Right atrium auricular region (tissue), 2 donors: ENCODE results near the gene OR52E2. TPM values are rescaled to one million over a fixed set of nuclear protein-coding genes. Genes with fewer than 3 reads are reported as not detected.

Experiments
- DNase-seq: peaks from one replicate; pipeline ENCODE4 v3.0.0-alpha.2; 2019; ENCODE audit warnings: low spot score
- H3K27ac ChIP-seq, 2 donors: fragments of 200-600 bp; sonication (generic); 1 replicate in 1 of 2; 2 replicates in 1 of 2; pipeline ENCODE4 v1.5.1; 2016 to 2019
- H3K27me3 ChIP-seq, 2 donors: fragments of 200-600 bp; sonication (generic); one replicate each; pipeline versions ENCODE4 v1.5.1 to v1.6.0; 2017 to 2019
- H3K36me3 ChIP-seq: fragments of 200-600 bp; sonication (generic); one replicate; pipeline ENCODE4 v1.5.1; 2016
- H3K4me1 ChIP-seq, 2 donors: fragments of 200-600 bp; sonication (generic); one replicate each; pipeline versions ENCODE4 v1.5.1 to v1.6.0; 2017 to 2019
- H3K4me3 ChIP-seq, 2 donors: fragments of 200-600 bp; sonication (generic); 1 replicate in 1 of 2; 2 replicates in 1 of 2; pipeline ENCODE4 v1.5.1; 2017 to 2019; ENCODE audit warnings: mild to moderate bottlenecking in 1 of 2, moderate library complexity in 1 of 2
- H3K9me3 ChIP-seq, 2 donors: fragments of 200-600 bp; sonication (generic); one replicate each; pipeline ENCODE4 v1.5.1; 2019
- total RNA-seq, 2 donors: library from RNA; depleted of rRNA; stranded (reverse); fragments of >200 nt; gene quantifications; one replicate each; pipeline ENCODE4 v1.1.0, GENCODE V29; 2016
- TF ChIP-seq, protein P1 (sequence below), 2 donors: fragments of 200-600 bp; sonication (generic); IDR thresholded peaks; one replicate each; pipeline ENCODE4 v1.5.1; 2019; ENCODE audit warnings: antibody characterized with exemption in 2 of 2

The OR52E2 gene
- total RNA-seq, 2 donors from 2014 or later = not detected

DNA sequence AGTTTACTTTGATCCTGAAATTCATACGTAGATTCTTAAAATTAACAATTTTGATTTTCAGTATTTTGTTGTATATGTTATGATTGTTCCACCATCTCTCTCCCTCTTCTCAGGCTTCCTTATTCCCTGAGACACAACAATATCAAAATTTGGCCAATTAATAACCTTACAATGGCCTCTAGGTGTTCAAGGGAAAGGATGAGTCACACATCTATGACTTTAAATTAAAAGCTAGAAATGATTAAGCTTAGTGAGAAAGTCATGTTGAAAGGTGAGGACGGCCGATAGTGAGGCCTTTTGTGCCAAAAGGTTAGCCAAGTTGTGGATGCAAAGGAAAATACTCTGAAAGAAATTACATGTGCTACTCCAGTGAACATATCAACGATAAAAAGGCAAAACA, 18.6 kb downstream of the OR52E2 start:
- Histone ChIP-seq H3K4me3 (no peak overlapping the region), H3K27me3 (no peaks in the 10 kb centered on the region), H3K4me1 (no peaks in the 10 kb centered on the region), H3K27ac (no peak overlapping the region), H3K36me3 (no peaks in the 10 kb centered on the region), H3K9me3 (no peaks in the 10 kb centered on the region)
- TF ChIP-seq, protein P1, sequence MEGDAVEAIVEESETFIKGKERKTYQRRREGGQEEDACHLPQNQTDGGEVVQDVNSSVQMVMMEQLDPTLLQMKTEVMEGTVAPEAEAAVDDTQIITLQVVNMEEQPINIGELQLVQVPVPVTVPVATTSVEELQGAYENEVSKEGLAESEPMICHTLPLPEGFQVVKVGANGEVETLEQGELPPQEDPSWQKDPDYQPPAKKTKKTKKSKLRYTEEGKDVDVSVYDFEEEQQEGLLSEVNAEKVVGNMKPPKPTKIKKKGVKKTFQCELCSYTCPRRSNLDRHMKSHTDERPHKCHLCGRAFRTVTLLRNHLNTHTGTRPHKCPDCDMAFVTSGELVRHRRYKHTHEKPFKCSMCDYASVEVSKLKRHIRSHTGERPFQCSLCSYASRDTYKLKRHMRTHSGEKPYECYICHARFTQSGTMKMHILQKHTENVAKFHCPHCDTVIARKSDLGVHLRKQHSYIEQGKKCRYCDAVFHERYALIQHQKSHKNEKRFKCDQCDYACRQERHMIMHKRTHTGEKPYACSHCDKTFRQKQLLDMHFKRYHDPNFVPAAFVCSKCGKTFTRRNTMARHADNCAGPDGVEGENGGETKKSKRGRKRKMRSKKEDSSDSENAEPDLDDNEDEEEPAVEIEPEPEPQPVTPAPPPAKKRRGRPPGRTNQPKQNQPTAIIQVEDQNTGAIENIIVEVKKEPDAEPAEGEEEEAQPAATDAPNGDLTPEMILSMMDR (IDR thresholded peaks at IDR 0.05) = no peak
- DNase-seq = no peak

DNA sequence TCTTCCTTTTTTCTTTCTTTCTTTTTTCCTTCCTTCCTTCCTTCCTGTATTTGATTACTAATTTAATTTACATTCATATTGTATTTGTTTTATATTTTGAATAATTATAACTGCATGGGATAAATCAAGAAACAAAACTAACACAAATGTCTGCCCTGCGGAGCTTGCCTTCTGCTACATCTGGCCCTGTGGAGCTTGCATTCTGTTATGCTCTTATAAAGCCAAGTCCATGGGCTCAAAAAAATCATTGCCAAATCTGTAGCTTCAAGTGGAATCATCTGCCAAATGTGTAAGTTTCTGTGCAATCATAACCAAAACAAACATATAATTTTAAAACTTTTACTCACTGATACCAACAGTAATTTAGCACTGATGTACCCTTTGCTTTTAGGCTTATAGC, 21.1 kb downstream of the OR52E2 start:
- DNase-seq = no peak
- no peaks in the 10 kb centered on the region for H3K9me3 ChIP-seq
- H3K27me3 ChIP-seq = no peaks in the 10 kb centered on the region
- no peak overlapping the region for H3K27ac ChIP-seq
- no peaks in the 10 kb centered on the region for H3K4me1 ChIP-seq
- no peak overlapping the region for H3K4me3 ChIP-seq
- no peaks in the 10 kb centered on the region for H3K36me3 ChIP-seq
- TF ChIP-seq, protein P1 (IDR thresholded peaks at IDR 0.05) = no peak

DNA sequence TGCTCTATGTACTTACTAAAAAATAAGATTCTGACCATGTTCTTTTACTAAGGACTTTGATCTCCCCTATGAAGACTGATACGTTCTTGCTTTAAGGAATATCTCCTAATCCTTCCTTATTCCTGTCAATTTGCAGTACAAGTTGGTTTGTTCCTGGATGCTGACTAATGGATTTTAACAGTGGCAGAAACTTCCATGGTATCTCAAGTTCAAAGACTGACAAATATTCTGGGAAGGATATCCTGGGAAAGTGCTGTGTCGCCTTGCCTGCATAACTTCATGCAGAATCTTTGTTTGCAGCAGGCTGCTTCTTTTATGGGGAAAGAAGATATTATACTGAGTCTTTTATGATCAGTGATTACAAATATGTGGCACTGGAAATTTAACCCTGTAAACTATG, 21.5 kb downstream of the OR52E2 start:
- Histone ChIP-seq H3K27me3 (no peaks in the 10 kb centered on the region), H3K4me1 (no peaks in the 10 kb centered on the region), H3K4me3 (no peak overlapping the region), H3K36me3 (no peaks in the 10 kb centered on the region), H3K27ac (no peak overlapping the region), H3K9me3 (no peaks in the 10 kb centered on the region)
- DNase-seq = no peak
- TF ChIP-seq, protein P1 (IDR thresholded peaks at IDR 0.05) = no peak

DNA sequence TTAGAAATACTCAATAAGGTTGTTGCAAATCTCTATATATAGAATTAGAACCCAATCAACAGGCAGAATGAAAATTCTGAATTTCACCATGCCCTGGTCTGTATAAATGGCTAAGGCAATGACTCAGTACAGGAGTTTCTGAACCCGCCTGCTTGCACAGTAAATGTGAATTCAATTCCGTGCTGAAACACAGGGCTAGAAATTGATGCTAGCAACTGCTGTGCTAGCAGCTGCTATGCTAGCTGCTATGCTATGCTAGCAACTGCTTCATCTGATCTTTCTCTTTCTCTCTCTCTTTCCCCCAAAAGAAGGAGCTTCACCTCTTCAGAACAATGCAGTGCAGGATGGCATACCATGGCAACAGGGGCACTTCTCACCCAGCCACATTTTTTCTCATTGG, 22.8 kb downstream of the OR52E2 start:
- no peaks in the 10 kb centered on the region for H3K27me3 ChIP-seq
- H3K27ac ChIP-seq = no peak overlapping the region
- H3K9me3 ChIP-seq = no peaks in the 10 kb centered on the region
- TF ChIP-seq, protein P1 (IDR thresholded peaks at IDR 0.05) = no peak
- no peaks in the 10 kb centered on the region for H3K36me3 ChIP-seq
- no peak overlapping the region for H3K4me3 ChIP-seq
- no peak for DNase-seq
- no peaks in the 10 kb centered on the region for H3K4me1 ChIP-seq

DNA sequence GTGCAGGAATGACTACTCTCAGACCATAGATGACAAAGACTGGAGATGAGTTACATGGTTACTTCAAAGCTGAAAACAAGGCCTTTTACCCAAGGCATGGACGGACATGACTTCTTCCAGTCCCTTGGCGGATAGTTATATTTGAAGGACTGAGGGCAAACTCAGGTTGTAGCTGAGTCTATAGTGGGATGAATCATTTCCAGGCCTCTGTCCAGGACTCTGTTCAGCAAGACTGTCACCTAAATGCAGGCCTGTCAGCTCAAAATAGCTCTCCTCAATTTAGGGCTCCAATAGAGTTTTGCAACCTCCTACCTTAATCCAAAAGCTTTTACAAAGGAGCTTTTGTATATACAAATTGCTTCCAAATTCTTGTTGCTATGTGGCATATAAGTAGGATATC, 37.4 kb downstream of the OR52E2 start:
- Histone ChIP-seq H3K4me3 (no peak overlapping the region), H3K36me3 (no peaks in the 10 kb centered on the region), H3K27me3 (no peaks in the 10 kb centered on the region), H3K27ac (no peak overlapping the region), H3K9me3 (peaks cover 0 to 15% of the 10 kb centered on the region in 2 donors), H3K4me1 (no peaks in the 10 kb centered on the region)
- no peak for DNase-seq
- TF ChIP-seq, protein P1 (IDR thresholded peaks at IDR 0.05) = no peak

- H3K4me3 ChIP-seq = no peak overlapping the region
- H3K36me3 ChIP-seq = no peaks in the 10 kb centered on the region
- TF ChIP-seq, protein P1 (IDR thresholded peaks at IDR 0.05) = no peak
- H3K4me1 ChIP-seq = no peaks in the 10 kb centered on the region
- DNase-seq = no peak
- no peaks in the 10 kb centered on the region for H3K27me3 ChIP-seq
- H3K27ac ChIP-seq = no peak overlapping the region
- H3K9me3 ChIP-seq = no peaks in the 10 kb centered on the region
Observed at GRCh38 chr11:5013012-5013411, 46.4 kb downstream of the OR52E2 start.
